HG03565 (cell line): Measurements from ENCODE around the gene HCFC1.

ENCODE experiments used
- ATAC-seq: cut with Tn5 transposase; IDR thresholded peaks from one replicate; pipeline ENCODE4 v1.9.1; 2021; ENCODE audit warnings: mild to moderate bottlenecking, moderate library complexity; ENCODE audit not compliant: unreplicated experiment

Gene HCFC1

DNA sequence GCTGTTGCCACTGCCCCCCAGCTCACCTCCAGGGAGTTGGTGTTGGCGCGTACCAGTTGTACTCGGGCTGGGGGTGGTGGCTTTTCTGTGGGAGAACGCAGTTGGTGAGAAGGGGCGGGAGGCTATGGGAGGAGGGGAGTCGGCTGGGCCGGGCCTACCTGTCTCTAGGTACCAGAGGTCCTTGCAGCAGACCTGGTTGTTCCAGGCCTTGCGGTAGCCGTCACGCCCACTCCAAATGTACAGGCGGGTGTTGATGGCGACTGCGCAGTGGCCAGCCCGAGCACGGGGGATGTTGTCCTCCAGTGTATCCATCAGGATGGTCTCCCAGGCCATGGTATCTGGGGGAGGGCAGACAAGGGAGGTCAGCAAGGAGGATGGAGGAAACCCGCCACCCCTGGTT lies 11.5 kb downstream of the HCFC1 start:
- no peak for ATAC-seq

DNA sequence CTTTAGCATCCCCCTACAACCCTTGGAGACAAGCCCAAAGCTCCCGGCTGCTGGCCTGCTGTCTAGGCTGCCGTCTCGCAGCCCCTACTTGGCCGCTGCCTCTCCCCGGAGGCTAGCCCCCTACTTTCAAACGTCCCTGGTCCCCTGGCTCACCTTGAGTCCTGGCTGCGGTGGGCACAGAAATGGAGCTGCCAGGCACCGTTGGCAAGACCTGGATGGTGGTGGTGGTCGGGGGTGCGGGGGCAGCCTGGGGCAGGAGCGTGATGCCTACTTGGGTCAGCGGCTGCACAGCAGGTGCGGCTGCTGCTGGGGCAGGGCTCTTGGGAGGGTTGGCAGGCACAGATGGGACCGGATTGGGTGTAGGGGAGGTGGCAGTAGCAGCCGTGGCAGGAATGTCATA lies 12.0 kb downstream of the HCFC1 start:
- ATAC-seq: no peak

DNA sequence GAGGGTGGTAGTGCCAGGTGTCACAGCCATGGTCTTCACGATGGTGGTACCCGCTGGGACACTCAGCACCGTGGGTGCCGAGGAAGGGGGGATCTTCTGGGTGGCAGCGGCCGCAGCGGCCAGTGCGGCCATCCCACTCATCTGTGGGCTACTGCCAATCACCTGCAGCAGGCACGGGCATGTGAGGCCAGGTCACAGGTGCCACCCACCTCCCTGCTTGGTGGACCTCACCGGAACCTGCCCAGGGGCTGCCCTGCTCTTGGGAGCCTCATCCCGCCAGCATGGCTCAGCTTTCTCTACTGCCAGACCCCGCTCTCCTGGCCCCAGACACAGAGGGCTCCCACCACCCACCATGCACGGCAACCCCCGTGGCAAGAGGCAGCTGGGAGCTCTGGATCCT lies 13.0 kb downstream of the HCFC1 start:
- no peak for ATAC-seq

DNA sequence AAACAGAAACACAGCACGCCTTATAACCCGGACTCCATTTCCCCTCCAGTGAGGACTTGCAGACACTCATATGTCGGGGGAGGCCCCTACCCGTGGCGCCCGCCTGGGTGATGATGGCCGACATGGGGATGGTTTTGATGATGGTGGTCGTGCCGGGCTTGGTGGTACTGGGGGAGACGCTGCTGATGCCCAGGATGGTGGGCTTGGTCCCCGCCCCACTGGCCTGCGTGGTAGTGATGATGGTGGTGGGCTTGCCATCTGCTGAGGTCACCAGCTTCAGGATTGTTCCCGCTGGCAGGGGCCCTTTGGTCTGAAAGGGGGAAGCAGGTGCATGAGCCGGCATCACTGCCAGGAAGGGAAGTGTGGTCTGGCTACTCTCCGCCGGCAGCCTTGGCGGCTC lies 14.4 kb downstream of the HCFC1 start:
- no peak for ATAC-seq

DNA sequence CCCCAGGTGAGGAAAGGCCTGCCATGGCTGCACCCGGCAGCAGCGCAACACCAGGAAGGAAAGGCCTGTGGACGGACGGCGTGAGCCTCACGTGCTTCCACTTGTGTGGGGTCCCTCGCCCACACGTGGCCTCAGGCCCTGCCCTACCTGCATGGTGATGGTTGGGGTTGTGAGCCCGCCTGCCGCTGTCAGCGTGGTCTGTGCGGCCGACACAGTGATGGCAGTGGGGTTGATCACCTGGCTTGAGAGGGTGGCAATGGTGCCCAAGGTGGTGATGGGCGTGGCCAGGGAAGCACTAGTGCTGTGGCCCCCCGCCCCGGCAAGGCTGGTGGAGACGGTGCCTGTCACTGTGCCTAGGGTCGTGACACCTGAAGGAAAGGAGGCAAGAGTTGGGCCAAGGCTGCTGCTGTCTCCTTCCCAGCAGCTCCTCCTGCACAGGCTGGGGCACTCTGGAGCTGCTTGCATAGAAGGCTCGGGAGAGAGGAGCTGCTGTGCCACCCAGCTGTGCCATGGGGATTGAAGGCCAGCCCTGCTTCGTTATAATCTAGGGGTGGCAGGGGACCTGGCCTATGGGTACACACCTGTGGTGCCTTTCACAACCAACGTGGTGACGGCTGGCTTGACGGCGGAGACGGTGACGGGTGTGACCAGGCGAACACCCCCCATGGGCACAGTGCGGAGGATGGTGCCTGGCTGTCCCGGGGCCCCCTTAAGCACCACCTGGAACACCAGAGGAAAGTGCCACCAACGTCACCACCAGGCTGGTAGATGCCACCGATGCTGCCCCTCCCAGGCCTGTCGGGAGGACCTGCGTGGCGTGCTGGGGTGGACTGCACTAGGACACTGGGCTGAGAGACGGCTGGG lies 15.3 kb downstream of the HCFC1 start:
- ATAC-seq: no peak

DNA sequence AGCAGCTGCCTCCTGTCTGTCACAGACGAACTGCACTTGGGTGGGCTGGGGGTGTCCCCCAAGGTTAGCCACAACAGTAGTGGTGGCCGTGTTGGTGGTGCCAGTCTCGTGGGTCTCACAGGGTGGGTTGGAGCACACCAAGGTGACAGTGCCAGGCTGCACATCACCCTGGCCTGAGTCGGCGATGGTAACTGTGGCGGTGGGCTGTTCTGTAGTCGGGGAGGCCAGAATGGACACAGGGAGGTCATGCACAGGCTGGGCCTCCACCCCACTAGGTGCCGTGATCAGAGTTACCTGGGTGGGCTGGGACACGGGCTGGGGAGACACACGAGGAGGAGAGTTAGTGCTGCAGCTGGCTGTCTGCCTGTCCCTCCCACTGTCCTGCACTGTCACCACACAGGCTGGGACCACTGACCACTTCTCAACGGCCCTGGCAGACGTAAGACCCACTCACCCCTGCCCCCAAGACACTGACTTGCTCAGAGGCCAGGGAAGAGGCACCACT lies 16.3 kb downstream of the HCFC1 start:
- no peak for ATAC-seq

DNA sequence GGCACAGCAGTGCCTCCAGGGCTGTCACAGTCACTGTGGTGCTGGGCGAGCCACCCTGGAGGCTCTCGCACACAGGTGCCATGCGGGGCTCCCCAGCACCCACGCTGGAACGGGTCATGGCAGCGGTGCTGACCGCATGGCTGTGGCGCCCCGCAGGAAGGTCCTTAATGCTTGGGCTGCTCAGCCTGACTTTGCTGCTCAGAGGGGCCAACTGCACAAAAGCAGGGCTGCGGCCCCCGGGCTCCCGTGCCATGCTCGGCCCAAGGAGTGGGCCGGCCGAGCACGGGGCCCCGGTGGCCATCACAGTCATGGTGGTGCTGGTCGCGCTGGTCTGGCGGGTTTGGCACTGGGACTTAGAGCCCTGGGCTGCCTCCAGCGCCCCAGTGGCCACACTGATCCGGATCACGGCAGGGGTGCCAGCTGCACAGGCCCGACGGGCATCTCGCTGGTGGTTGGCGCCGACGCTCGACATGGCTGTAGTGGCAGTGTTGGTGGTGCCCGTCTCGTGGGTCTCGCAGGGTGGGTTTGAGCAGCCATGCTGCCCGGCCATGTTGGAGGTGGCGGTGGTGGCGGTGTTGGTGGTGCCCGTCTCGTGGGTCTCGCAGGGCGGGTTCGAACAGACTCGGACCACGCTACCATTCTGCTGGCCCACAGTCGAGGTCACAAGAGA lies 16.9 kb downstream of the HCFC1 start:
- ATAC-seq: no peak

DNA sequence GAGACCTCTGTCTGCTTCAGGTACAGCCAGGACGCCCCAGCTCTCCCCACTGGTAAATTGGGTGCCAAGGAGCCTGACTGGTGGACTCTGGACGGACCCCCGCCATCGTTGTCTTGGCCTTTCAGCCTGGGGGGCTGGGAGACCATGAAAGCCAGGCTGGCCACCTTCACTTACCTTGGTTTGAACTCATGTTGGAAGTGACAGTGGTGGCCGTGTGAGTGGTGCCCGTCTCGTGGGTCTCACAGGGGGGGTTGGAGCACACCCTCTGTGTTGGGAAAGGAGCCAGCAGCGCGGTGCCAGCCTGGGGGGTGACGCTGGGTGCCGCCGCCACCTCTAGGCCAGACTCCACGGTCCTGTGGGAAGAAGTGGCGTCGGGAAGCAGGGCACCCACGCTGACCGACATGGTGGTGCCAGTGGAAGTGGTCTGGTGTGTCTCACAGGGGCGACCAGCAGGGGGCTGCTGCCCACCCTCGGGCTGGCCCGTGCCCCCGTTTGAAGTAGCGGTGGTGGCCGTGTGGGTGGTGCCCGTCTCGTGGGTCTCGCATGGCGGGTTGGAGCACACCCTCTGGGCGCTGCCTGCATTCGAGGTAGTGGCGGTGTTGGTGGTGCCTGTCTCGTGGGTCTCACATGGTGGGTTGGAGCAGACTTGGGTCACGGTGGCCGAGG lies 17.6 kb downstream of the HCFC1 start:
- no peak for ATAC-seq

DNA sequence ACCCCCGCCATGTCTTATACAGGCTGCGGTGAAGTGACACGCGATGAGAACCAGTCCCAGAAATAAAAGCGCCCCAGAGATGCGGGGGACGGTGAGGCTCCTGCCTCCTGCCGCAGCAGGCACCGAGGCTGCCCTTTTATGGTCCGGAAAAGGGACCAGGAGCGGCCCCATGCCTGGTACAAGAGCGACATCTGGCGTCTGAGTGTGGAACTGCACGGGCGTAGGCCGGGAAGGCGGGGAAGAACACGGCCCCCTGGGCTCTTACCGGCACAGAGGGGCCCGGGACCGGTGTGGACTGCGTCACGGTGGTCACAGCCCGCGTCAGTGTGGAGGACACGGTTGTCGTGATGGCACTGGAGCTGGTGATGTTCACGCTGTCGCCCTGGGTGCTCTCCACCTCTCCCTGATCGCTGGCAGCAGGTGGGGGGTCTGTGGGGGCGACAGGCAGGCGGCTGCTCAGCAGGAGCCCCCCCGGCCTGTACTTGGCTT lies 18.2 kb downstream of the HCFC1 start:
- no peak for ATAC-seq

DNA sequence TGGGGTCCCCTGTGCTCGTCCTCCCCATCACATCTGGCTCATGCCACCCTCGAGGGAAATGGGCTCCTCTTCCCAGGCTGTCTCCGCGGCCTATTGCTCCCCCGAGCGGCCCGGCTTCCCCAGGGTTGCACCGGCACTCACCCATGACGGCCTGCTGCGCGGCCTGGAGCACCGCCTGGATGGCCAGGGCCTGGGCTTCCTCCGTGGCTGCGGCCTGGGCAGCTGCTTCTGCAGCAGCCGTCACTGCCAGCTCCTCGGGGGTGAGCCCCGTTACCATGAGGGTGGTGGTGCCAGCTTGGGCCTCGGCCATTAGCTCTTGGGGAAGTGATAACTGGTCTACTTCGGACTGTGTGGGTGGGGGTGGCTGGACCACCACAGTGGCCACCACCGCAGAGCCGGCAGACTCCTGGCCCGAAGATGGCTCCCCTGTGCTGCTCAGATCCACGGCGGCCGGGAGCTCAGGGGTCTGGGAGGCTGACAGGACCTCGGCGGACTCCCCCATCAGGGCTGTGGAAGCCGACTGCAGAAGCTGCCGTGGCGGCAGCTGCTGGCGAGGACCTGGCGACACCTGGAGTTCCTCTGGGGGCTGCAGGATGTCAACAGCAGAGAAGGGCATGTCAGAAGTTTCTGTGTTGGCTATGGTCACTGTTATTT lies 19.1 kb downstream of the HCFC1 start:
- ATAC-seq: no peak

DNA sequence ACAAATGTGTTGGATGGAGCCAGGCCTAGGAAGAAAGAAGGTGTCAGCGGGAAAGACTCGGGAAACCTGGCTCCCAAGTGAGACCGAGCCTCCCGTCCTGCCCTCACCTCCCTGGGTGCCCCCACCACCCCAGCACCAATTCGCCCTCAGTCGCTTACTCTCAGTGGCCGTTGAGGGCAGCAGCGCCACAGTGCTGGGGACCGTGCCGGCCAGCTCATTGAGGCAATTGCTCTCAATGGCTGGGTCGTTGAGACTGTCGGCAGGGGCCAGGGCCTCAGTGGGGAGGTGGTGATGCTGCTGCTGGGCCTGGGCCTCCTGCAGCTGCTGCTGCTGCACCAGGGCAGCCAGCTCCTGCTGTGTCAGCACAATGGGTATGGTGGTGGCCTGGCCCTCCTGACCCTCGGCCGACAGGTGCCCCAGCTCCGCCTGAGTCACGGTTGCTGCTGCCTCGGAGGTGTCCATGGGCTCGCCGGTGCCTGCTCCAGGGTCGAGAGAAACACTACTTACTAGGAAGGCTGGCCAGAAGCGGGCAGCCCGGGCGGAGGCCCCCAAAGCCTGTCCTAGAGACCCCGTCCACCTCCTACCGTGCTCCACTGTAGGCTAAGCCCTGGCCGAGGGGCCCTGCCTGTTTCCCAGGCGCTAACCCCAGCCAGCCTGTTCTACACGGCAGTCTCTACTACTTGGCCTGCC lies 19.8 kb downstream of the HCFC1 start:
- ATAC-seq: no peak

DNA sequence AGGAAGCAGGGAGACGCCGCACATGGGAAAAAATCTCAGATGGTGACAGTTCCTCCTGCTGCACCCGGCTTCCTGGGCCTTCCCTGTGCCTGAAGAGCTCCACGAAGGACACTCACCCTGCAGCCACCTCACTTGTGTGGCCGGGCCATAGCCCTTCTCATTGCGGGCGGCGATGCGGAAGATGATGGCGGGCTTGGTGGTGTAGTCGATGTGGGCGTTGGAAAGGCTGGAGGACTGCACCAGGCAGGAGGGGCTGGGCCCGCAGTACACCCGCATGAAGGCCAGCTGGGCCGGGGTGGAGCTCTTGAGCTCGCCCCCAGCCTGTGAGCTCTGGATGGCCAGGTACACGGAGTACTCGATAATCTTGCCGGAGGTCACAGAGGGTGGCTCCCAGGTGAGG lies 21.5 kb downstream of the HCFC1 start:
- ATAC-seq: no peak

DNA sequence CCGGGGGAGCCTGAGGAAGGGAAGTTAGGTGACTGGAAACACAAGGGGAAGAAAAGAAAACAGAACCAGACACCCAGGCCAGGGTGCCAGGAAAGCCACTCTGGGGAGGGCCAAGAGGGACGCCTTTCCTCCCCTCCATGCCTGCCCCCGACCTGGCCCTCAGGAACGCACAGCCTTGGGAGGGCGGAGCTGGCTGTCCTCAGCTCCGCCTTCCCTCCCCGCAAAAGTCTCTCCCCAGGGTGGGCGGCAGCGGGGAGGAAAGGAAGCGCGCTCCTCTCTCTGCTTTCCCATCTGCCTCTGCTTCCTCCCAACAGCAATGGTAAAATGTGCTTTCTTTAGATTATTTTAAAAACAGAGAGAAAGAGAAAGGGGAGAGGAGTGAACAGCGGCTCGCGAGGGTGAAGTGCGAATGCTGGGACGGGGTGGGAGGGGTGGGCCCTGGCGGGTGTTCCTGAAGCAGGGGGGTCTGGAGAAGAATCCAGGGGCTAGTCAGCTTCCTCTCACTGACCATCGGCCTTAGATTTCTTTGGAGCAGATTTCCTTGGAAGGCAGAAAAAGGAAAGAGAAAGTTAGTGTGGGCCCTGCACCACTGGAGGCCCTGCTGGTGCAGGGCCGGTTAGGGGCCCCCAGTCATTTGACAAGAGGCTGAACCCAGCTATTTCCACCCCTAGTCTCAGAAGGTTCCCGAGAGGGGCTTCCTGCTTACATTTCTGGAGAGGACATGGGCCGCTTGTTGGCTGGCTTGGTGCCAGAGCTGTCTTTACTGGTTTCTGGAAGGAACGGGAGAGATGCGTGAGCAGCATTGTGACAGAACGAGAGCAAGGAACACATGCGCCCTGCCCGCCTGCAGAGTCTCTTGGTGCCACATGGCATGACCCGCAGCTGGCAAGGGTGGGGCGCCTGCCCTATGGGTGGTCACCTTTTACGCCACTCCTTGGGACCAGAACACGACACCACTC lies 22.5 kb downstream of the HCFC1 start:
- no peak for ATAC-seq

DNA sequence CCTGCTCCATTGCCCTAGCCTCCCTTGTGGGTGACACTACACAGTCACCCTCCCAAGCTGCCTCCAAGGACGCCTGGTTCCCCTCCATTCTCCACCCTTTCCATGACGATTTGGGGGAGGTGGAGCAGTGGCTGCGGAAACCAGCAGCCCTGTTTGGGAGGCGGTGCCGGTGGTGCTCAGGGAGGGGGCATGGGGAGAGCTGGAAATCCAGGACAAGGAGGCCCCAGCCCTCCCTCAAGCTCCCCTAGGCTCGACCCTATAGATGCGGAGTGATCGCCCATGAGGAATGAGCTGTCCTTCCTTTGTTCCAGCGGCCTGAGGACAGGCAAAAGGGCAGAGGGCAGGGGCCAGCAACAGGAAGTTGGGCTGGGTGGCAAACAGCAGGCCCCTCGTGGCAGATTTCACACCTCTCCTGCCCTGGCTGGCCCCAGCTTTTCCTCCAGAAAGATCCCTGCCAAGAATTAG lies 23.6 kb downstream of the HCFC1 start:
- ATAC-seq: no peak

DNA sequence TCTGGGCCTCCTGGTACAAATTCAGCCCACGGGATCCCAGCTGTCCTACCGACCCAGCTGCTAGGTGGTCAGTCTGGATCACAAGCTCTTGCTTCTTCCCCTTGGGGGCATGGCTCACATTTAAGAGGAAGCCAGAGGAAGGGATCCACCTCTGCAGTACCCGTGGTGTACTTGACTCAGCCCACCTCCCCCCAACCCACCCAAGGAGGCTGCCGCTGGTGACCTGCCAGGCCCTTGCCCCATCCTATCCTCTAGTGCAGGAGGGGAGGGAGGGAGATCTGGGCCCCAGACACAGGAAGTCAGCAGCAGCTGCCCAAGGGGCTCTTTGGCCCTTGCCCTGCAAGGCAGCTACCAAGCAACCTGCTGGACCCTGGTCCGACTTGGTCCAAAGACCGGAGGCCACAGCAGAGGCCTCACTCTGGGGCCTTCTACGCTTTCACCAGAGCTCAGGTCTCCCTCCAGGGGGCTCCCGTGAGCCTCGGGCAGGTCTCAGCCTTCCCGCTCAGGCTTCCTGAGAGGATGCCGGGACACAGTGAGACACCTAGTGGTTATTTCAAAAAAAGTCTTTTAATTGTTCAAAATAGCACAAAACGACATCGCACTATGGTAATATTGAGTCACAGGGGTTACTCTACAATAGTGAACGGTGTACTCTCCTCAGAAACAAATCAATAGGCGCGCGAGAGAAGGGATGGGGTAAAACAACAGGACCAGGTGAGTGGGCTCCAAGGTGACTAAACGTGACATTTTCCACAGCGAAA lies 24.4 kb downstream of the HCFC1 start:
- peak; percentile 45 for ATAC-seq

DNA sequence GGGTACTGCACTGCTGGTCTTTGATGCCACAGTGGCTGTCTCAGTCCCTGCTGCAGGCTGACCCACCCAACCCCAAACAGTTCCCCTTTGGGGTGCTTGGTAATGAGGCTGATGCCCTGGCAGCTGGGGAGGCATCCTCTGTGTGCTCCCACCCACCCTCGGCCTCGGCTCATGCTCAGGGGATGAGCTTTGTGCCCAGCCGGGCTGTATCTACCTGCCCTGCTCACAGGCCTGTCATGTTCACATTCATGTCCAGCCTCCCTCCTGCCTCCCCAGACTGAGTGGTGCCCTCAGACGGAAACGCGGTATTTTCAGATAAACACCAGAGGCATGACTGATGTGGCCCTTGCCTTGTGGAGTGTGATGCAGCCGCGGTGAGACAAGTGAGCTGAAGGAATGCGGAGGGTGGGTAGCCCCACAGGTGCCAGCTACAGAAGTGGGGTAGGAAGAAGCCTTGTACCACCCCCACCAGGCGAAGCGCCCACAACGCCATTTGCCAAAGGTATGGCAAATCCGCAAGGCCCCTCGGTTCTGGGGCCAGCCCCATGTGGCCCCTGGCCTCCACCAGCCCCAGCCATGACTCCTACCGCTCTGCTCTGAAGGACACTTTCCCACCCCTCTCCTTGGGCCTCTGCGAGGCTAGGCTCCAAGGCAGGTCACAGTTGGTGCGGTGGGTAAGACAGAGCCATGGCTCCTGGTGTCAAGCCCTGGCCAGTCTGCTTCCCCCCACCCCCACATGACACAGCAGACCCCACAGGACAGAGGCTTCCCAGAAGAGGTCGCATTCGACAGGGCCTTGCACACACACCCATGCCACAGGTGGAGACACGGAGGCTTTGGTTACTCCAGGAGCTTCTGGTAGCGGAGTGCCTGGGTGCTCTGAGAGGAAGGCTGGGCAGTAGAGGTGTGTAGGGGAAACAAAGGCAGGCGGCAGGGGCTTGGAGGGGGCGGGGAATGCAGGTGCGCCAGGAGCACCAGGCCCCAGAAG lies 25.4 kb downstream of the HCFC1 start:
- ATAC-seq: no peak

DNA sequence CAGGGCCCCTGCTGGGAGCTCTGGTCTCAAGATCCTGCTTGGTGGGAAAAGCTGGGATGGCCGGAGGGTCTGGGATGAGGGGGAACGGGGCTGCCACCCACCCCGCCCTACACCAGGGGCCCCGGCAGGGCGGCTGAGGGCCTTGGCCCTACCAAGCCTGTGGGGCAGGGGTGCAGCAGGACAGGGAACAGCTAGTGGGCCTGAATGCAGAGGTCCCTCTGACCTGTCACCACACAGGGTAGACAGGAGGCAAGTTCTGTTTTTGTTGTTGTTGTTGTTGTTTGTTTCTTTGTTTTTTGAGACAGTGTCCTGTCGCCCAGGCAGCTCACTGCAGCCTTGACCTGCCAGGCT lies 26.8 kb downstream of the HCFC1 start:
- no peak for ATAC-seq
